K562 (cell line): ENCODE data around the gene CREB3L1. TPM values are rescaled to one million over a fixed set of nuclear protein-coding genes. Genes with fewer than 3 reads are reported as not detected.

ENCODE experiments used
- BCOR ChIP-seq: fragments of 450-650 bp; IDR thresholded peaks from 2 replicates; pipeline ENCODE4 v1.6.1; 2016
- CREB1 ChIP-seq, 2 experiments: sonication (generic) in 1 of 2; formaldehyde crosslinking in 1 of 2; IDR thresholded peaks; 2 replicates each; pipeline versions ENCODE4 v1.6.1 to v1.8.0; 2012 to 2022; ENCODE audit warnings: inconsistent platforms in 1 of 2, mild to moderate bottlenecking in 1 of 2, missing genetic modification reagents in 1 of 2, moderate library complexity in 1 of 2
- GABPB1 ChIP-seq: sonication (generic); formaldehyde crosslinking; IDR thresholded peaks from 2 replicates; pipeline ENCODE4 v1.8.0; 2022; ENCODE audit warnings: mild to moderate bottlenecking, missing genetic modification reagents
- MAZ ChIP-seq, 2 experiments: fragments of 450-650 bp in 1 of 2; sonication (generic) in 1 of 2; formaldehyde crosslinking; IDR thresholded peaks in 1 of 2; conservative IDR thresholded peaks in 1 of 2; 2 replicates each; pipeline versions ENCODE4 v1.4.0 to v1.5.0; 2020; ENCODE audit warnings: mild to moderate bottlenecking in 1 of 2, missing genetic modification reagents in 1 of 2
- OTX1 ChIP-seq: fragments of 450-650 bp; formaldehyde crosslinking; IDR thresholded peaks from 2 replicates; pipeline ENCODE4 v1.4.0; 2022; ENCODE audit warnings: mild to moderate bottlenecking
- POU5F1 ChIP-seq: fragments of 150-350 bp; IDR thresholded peaks from 2 replicates; pipeline ENCODE4 v1.6.1; 2014; ENCODE audit warnings: borderline replicate concordance, low read length, low read depth, mild to moderate bottlenecking; ENCODE audit not compliant: partially characterized antibody
- RAD21 ChIP-seq, 2 experiments: fragments of 250-450 bp in 1 of 2; fragments of 450-650 bp in 1 of 2; sonication (Bioruptor Pico) in 1 of 2; formaldehyde crosslinking in 1 of 2; IDR thresholded peaks in 1 of 2; conservative IDR thresholded peaks in 1 of 2; 2 replicates each; pipeline versions ENCODE4 v1.4.0 to v1.8.0; 2020 to 2022; ENCODE audit warnings: mild to moderate bottlenecking in 2 of 2, moderate library complexity in 1 of 2
- RB1 ChIP-seq: fragments of 450-650 bp; IDR thresholded peaks from 2 replicates; pipeline ENCODE4 v1.6.1; 2017; ENCODE audit warnings: low read depth, mild to moderate bottlenecking
- SRSF1 ChIP-seq: fragments of 200-400 bp; formaldehyde crosslinking; IDR thresholded peaks from 2 replicates; pipeline ENCODE4 v1.6.1; 2017; ENCODE audit warnings: mild to moderate bottlenecking, low read depth, low read length, moderate library complexity
- WHSC1 ChIP-seq: IDR thresholded peaks from one replicate; pipeline ENCODE4 v1.6.1; 2012; ENCODE audit warnings: low read length, control low read depth, inconsistent platforms
- XRCC4 ChIP-seq: IDR thresholded peaks from one replicate; pipeline ENCODE4 v1.6.1; 2011; ENCODE audit not compliant: insufficient read depth, insufficient read length; ENCODE audit errors: extremely low read depth
- polyA plus RNA-seq, 8 experiments: library from polyadenylated mRNA; depleted of rRNA in 4 of 8; stranded (reverse) in 5 of 8; unstranded in 3 of 8; fragments of >200 nt; fragmentation: Nextera tagmentation in 2 of 8; fragmentation: Illumina TruSeq in 1 of 8; extraction: Ambion mirVana in 2 of 8; extraction: Trizol in 1 of 8; gene quantifications; 2 replicates each; pipeline versions ENCODE4 v1.2.1 to v1.2.3, GENCODE V29; 2011 to 2014; ENCODE audit warnings: inconsistent platforms in 1 of 8, missing spikeins in 1 of 8
- total RNA-seq, 7 experiments: library from RNA; depleted of rRNA in 6 of 7; stranded (reverse); fragments of >200 nt in 6 of 7; fragmentation: Illumina TruSeq in 2 of 7; extraction: Trizol in 2 of 7; gene quantifications; 2 replicates each; pipeline versions ENCODE4 v1.2.1 to v1.2.3, GENCODE V29; 2011 to 2021; ENCODE audit warnings: low replicate concordance in 1 of 7
- TF ChIP-seq, protein P1 (sequence below), 2 experiments: fragments of 450-650 bp; formaldehyde crosslinking in 1 of 2; IDR thresholded peaks; 2 replicates each; pipeline versions ENCODE4 v1.4.0 to v1.6.1; 2014 to 2020; ENCODE audit warnings: mild to moderate bottlenecking in 2 of 2, borderline replicate concordance in 1 of 2, low read depth in 1 of 2
- TF ChIP-seq, protein P2 (sequence below): fragments of 200-800 bp; sonication (Bioruptor generic); IDR thresholded peaks from 2 replicates; pipeline ENCODE4 v1.6.1; 2017; ENCODE audit warnings: missing genetic modification characterization, missing compliant biosample characterization
- TF ChIP-seq, protein P3 (sequence below), 2 experiments: fragments of 450-650 bp; conservative IDR thresholded peaks; 2 replicates each; pipeline ENCODE4 v1.6.1; 2017; ENCODE audit warnings: mild to moderate bottlenecking in 2 of 2, moderate library complexity in 2 of 2

Gene CREB3L1
- total and polyA plus RNA-seq, 9 of the 15 experiments (the other 6 are each of a cell fraction or from before 2014, with no cell fraction given), result 1.2 to 27.6 (median 3.7) TPM

DNA sequence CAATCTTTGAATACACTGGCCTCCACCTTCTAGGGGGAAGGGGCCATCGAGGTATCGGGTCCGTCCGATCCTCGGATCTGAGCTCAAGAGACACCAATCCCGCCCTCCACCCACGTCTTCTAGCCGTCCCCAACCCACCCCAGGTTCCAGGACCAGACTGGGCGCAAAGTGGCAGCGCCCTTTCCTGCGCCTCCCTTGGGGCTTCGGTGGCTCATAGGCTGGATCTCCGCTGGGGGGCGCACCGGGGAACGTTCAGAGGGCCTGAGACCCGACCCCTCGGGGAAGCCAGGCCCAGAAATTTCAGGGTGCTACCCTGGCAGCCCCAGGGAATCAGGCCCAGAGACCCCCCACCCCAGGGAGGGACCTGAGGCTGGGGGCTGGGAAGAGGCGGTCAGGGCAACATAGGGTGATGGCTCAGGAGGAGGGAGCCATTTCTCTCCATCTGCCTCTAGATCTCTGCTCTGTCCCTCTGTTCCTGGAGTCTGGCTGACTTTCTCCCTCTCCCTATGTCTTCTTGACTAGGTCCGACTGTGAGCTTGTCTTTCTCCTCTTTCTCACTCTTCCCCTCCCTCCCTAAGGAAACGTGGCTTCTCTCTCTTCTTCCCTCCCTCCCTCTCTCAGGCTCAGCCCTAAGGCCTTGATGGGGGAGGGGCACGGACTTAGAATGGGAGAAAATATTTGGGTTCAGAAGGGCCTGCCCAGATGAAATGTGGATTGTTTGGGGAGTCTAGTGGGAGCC is 1.1 kb downstream of the CREB3L1 start (continued):
- TF ChIP-seq, protein P1, sequence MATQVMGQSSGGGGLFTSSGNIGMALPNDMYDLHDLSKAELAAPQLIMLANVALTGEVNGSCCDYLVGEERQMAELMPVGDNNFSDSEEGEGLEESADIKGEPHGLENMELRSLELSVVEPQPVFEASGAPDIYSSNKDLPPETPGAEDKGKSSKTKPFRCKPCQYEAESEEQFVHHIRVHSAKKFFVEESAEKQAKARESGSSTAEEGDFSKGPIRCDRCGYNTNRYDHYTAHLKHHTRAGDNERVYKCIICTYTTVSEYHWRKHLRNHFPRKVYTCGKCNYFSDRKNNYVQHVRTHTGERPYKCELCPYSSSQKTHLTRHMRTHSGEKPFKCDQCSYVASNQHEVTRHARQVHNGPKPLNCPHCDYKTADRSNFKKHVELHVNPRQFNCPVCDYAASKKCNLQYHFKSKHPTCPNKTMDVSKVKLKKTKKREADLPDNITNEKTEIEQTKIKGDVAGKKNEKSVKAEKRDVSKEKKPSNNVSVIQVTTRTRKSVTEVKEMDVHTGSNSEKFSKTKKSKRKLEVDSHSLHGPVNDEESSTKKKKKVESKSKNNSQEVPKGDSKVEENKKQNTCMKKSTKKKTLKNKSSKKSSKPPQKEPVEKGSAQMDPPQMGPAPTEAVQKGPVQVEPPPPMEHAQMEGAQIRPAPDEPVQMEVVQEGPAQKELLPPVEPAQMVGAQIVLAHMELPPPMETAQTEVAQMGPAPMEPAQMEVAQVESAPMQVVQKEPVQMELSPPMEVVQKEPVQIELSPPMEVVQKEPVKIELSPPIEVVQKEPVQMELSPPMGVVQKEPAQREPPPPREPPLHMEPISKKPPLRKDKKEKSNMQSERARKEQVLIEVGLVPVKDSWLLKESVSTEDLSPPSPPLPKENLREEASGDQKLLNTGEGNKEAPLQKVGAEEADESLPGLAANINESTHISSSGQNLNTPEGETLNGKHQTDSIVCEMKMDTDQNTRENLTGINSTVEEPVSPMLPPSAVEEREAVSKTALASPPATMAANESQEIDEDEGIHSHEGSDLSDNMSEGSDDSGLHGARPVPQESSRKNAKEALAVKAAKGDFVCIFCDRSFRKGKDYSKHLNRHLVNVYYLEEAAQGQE (IDR thresholded peaks at IDR 0.05; ENCODE audit: borderline replicate concordance), result peak; percentile 58; the same call in 1 of the 2 replicates
- TF ChIP-seq, protein P1 (CRISPR knock-in tag; IDR thresholded peaks at IDR 0.05; ENCODE audit: low read depth), result no peak
- peak; percentile 60; the same call in 1 of the 2 replicates for TF ChIP-seq OTX1
- TF ChIP-seq, protein P2, sequence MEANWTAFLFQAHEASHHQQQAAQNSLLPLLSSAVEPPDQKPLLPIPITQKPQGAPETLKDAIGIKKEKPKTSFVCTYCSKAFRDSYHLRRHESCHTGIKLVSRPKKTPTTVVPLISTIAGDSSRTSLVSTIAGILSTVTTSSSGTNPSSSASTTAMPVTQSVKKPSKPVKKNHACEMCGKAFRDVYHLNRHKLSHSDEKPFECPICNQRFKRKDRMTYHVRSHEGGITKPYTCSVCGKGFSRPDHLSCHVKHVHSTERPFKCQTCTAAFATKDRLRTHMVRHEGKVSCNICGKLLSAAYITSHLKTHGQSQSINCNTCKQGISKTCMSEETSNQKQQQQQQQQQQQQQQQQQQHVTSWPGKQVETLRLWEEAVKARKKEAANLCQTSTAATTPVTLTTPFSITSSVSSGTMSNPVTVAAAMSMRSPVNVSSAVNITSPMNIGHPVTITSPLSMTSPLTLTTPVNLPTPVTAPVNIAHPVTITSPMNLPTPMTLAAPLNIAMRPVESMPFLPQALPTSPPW (CRISPR knock-in tag), result peak; percentile 22; the same call in 1 of the 2 replicates
- TF ChIP-seq MAZ (CRISPR knock-in tag; conservative IDR thresholded peaks at IDR 0.05 in 1 of 2, IDR thresholded peaks at IDR 0.05 in 1 of 2), result peak; percentile 44 to 95; a peak in 3 of 4 replicates
- TF ChIP-seq GABPB1 (CRISPR knock-in tag), result peak; percentile 73
- peak; percentile 61; the same call in 1 of the 2 replicates for TF ChIP-seq RB1
- no peak for TF ChIP-seq SRSF1
- TF ChIP-seq WHSC1, result no peak
- TF ChIP-seq, protein P3, sequence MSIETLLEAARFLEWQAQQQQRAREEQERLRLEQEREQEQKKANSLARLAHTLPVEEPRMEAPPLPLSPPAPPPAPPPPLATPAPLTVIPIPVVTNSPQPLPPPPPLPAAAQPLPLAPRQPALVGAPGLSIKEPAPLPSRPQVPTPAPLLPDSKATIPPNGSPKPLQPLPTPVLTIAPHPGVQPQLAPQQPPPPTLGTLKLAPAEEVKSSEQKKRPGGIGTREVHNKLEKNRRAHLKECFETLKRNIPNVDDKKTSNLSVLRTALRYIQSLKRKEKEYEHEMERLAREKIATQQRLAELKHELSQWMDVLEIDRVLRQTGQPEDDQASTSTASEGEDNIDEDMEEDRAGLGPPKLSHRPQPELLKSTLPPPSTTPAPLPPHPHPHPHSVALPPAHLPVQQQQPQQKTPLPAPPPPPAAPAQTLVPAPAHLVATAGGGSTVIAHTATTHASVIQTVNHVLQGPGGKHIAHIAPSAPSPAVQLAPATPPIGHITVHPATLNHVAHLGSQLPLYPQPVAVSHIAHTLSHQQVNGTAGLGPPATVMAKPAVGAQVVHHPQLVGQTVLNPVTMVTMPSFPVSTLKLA (conservative IDR thresholded peaks at IDR 0.05), result peak; percentile 45 to 69; a peak in 1 of 4 replicates
- TF ChIP-seq BCOR, result peak; percentile 12; the same call in 1 of the 2 replicates
- 0 out of 2 replicates have a peak, but pooled peaks have one; percentile 1 for TF ChIP-seq CREB1 (IDR thresholded peaks at IDR 0.05)
- TF ChIP-seq CREB1 (CRISPR knock-in tag; IDR thresholded peaks at IDR 0.05), result no peak
- peak; percentile 43 to 69 for TF ChIP-seq RAD21 (CRISPR knock-in tag; conservative IDR thresholded peaks at IDR 0.05 in 1 of 2, IDR thresholded peaks at IDR 0.05 in 1 of 2)
- no peak for TF ChIP-seq POU5F1
- TF ChIP-seq XRCC4, result no peak
